AG04450 (cell line): Measurements from ENCODE around the gene EIF3F. TPM values are rescaled to one million over a fixed set of nuclear protein-coding genes. Genes with fewer than 3 reads are reported as not detected.

Source experiments
- CTCF ChIA-PET: fragments of 300-600, 350-600 bp; formaldehyde crosslinking; extraction: SDS; loops from one replicate; lab custom pipeline; 2022; ENCODE audit warnings: antibody characterized with exemption, inconsistent platforms; lab: Charles Lee
- POLR2A ChIA-PET: fragments of 350-600 bp; formaldehyde crosslinking; extraction: SDS; loops from one replicate; lab custom pipeline; 2021; ENCODE audit warnings: antibody characterized with exemption, inconsistent platforms; lab: Yijun Ruan, JAX
- DNase-seq: peaks from one replicate; pipeline ENCODE4 v3.0.0-alpha.2; 2011; ENCODE audit warnings: low read depth, low spot score
- H3K27ac ChIP-seq: one replicate; pipeline ENCODE4 v1.5.1; 2012; ENCODE audit warnings: low read depth, low read length, control low read depth
- H3K27me3 ChIP-seq: one replicate; pipeline ENCODE4 v1.6.0; 2012; ENCODE audit warnings: low read length; ENCODE audit not compliant: control insufficient read depth, insufficient read depth
- H3K4me3 ChIP-seq: 2 replicates; pipeline ENCODE4 v1.5.1; 2011; ENCODE audit warnings: mild to moderate bottlenecking, low read depth, low read length, control low read depth
- H3K9me3 ChIP-seq: 2 replicates; pipeline ENCODE4 v1.5.1; 2012; ENCODE audit warnings: low read length; ENCODE audit not compliant: control insufficient read depth, insufficient read depth
- CTCF ChIP-seq: IDR thresholded peaks from 2 replicates; pipeline ENCODE4 v1.5.1; 2011; ENCODE audit warnings: low read depth, low read length, control low read depth, inconsistent platforms
- polyA plus RNA-seq: library from polyadenylated mRNA; depleted of rRNA; stranded (reverse); fragments of >200 nt; gene quantifications from 2 replicates; pipeline ENCODE4 v1.2.3, GENCODE V29; 2011

Gene EIF3F
- polyA plus RNA-seq, 1 experiment: 216 TPM

- Histone ChIP-seq H3K27me3 (peaks cover 2% of the 10 kb centered on the region), H3K4me3 (no peak overlapping the region), H3K9me3 (no peaks in the 10 kb centered on the region), H3K27ac (no peak overlapping the region)
- CTCF ChIA-PET: interaction anchor here (2.5 to 6.3 kb wide), 5 partner anchors 9 to 83 kb away, joined by 11 to 66 read pairs (median 35); partner anchors contain the start of gene EIF3F
- DNase-seq: peak; percentile 11
- no peak for TF ChIP-seq CTCF
- POLR2A ChIA-PET: no interaction called here
Observed at GRCh38 chr11:8015753-8016239, 28.7 kb downstream of the EIF3F start.

- peaks cover 2% of the 10 kb centered on the region for H3K27me3 ChIP-seq
- no peak for TF ChIP-seq CTCF
- H3K9me3 ChIP-seq: no peaks in the 10 kb centered on the region
- ChIA-PET POLR2A (no interaction called here), CTCF (interaction anchor here (2.5 to 6.3 kb wide), 5 partner anchors 10 to 82 kb away, joined by 11 to 66 read pairs (median 35); partner anchors contain the start of gene EIF3F)
- no peak overlapping the region for H3K27ac ChIP-seq
- H3K4me3 ChIP-seq: no peak overlapping the region
- no peak for DNase-seq
Observed at GRCh38 chr11:8016440-8016839, 29.3 kb downstream of the EIF3F start.

- POLR2A ChIA-PET: no interaction called here
- H3K9me3 ChIP-seq: no peaks in the 10 kb centered on the region
- CTCF ChIA-PET: interaction anchor here (2.5 to 6.3 kb wide), 5 partner anchors 11 to 82 kb away, joined by 11 to 66 read pairs (median 35); partner anchors contain the start of gene EIF3F
- H3K27ac ChIP-seq: no peak overlapping the region
- no peak overlapping the region for H3K4me3 ChIP-seq
- H3K27me3 ChIP-seq: peaks cover 2% of the 10 kb centered on the region
- DNase-seq: no peak
- TF ChIP-seq CTCF: no peak
Observed at GRCh38 chr11:8017071-8017470, 29.9 kb downstream of the EIF3F start.

- no peak for TF ChIP-seq CTCF
- Histone ChIP-seq H3K27me3 (peaks cover 2% of the 10 kb centered on the region), H3K4me3 (no peak overlapping the region), H3K27ac (no peak overlapping the region), H3K9me3 (no peaks in the 10 kb centered on the region)
- POLR2A ChIA-PET: no interaction called here
- CTCF ChIA-PET: interaction anchor here (1.9 to 6.3 kb wide), 6 partner anchors 12 to 81 kb away, joined by 5 to 66 read pairs (median 32); partner anchors contain the start of gene EIF3F
- no peak for DNase-seq
Observed at GRCh38 chr11:8017894-8018483, 30.9 kb downstream of the EIF3F start.
